Measurements from ENCODE around the gene POLR1E.
"Not testable (repeated sequence)": the region's sequence is repeated elsewhere in the genome, so short reads cannot be mapped to it uniquely, and the experiment has no call there.

GRCh38 chr9:37477987-37478619, 7.6 kb upstream of the POLR1E start:
- not testable (repeated sequence) for TF ChIP-seq POLR2A, CTCF (IDR thresholded peaks at IDR 0.05)
